Stimulated activated CD4-positive, alpha-beta T cell treated with anti-CD3 and anti-CD28 coated beads, TNF-alpha, amount 100 ng/mL, for 4 hours (primary cell): ENCODE results near the gene MRPS22.
"Not testable (repeated sequence)": the region's sequence is repeated elsewhere in the genome, so short reads cannot be mapped to it uniquely, and the experiment has no call there.

ENCODE experiments used
- DNase-seq, 3 experiments: peaks; one replicate each; pipeline ENCODE4 v3.0.0-alpha.2; 2020; ENCODE audit warnings: low read depth in 3 of 3

The MRPS22 gene

GRCh38 chr3:139312416-139312815 is 31.4 kb upstream of the MRPS22 start:
- DNase-seq, result no peak

- no peak for DNase-seq
These were observed 30.9 kb upstream of the MRPS22 start for GRCh38 chr3:139312959-139313358.

- DNase-seq, result no peak
These were observed 29.9 kb upstream of the MRPS22 start for GRCh38 chr3:139313921-139314320.

GRCh38 chr3:139317215-139317614 is 26.6 kb upstream of the MRPS22 start:
- no peak for DNase-seq

- no peak for DNase-seq
These were observed 26.0 kb upstream of the MRPS22 start for GRCh38 chr3:139317660-139318430.

GRCh38 chr3:139318431-139318816 is 25.4 kb upstream of the MRPS22 start:
- DNase-seq, result no peak

- no peak for DNase-seq
These were observed 25.0 kb upstream of the MRPS22 start for GRCh38 chr3:139318826-139319225.

- DNase-seq, result no peak
These were observed 24.1 kb upstream of the MRPS22 start for GRCh38 chr3:139319428-139320402.

GRCh38 chr3:139320551-139321309 is 23.1 kb upstream of the MRPS22 start:
- no peak for DNase-seq

GRCh38 chr3:139322346-139322745 is 21.5 kb upstream of the MRPS22 start:
- no peak for DNase-seq

- no peak for DNase-seq
These were observed 20.7 kb upstream of the MRPS22 start for GRCh38 chr3:139323146-139323545.

GRCh38 chr3:139324456-139324855 is 19.4 kb upstream of the MRPS22 start:
- DNase-seq, result no peak

GRCh38 chr3:139325551-139325950 is 18.3 kb upstream of the MRPS22 start:
- DNase-seq, result no peak

- DNase-seq, result no peak
These were observed 17.7 kb upstream of the MRPS22 start for GRCh38 chr3:139326131-139326530.

- DNase-seq, result no peak
These were observed 17.1 kb upstream of the MRPS22 start for GRCh38 chr3:139326707-139327106.

- DNase-seq, result no peak
These were observed 16.6 kb upstream of the MRPS22 start for GRCh38 chr3:139327231-139327630.

GRCh38 chr3:139327861-139328260 is 16.0 kb upstream of the MRPS22 start:
- DNase-seq, result no peak

- no peak for DNase-seq
These were observed 15.5 kb upstream of the MRPS22 start for GRCh38 chr3:139328356-139328755.

- peak; percentile 62 to 82 (median 67) for DNase-seq
These were observed 14.4 kb upstream of the MRPS22 start for GRCh38 chr3:139329364-139329850.

- DNase-seq, result no peak
These were observed 11.7 kb upstream of the MRPS22 start for GRCh38 chr3:139332092-139332491.

GRCh38 chr3:139334675-139335074 is 9.1 kb upstream of the MRPS22 start:
- not testable (repeated sequence) for DNase-seq

GRCh38 chr3:139338405-139338804 is 5.4 kb upstream of the MRPS22 start:
- DNase-seq, result no peak
